ENCODE results near the gene TMED1.

Gene TMED1

DNA sequence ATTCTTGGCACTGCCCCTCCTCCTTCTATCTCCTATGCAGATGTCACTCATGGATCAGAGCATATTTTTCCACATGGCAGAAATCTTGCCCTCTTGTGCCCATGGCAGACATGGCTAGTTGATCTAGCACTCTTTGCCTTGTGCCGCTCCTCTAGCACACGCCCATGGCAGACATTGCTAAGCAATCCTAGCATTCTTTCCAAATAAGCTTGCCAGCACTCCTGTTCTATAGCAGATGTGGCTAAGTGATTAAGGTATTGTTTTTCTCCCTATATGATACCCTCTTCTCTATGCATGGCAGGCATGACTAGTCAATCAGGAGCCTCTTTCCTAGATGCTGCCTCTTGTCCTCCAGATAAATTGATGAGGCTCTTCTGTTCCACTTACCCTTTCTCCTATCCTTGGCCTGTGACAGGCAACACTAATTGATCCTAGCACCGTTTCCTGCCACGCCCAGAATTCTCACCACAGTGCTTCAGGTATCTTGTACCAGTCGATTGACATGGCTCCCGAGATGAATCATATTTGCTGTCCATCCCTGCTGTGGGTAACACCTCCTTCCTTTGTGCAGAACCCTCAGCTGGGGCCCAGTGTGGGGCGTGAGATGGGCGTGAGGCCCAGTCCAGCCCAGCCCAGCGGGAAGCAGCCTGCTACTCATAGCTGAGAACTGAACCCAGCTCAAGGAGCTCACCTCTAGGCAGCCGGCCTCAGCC is 26.9 kb downstream of the TMED1 start:
- DNase-seq, result peak in 1 of 2 donors; percentile 32

- DNase-seq, result no peak
Observed at GRCh38 chr19:10805758-10806247, 30.2 kb downstream of the TMED1 start.

GRCh38 chr19:10805065-10805757 is 30.8 kb downstream of the TMED1 start:
- DNase-seq, result no peak

GRCh38 chr19:10803252-10803651 is 32.8 kb downstream of the TMED1 start:
- no peak for DNase-seq

GRCh38 chr19:10802479-10802878 is 33.5 kb downstream of the TMED1 start:
- DNase-seq, result no peak

DNA sequence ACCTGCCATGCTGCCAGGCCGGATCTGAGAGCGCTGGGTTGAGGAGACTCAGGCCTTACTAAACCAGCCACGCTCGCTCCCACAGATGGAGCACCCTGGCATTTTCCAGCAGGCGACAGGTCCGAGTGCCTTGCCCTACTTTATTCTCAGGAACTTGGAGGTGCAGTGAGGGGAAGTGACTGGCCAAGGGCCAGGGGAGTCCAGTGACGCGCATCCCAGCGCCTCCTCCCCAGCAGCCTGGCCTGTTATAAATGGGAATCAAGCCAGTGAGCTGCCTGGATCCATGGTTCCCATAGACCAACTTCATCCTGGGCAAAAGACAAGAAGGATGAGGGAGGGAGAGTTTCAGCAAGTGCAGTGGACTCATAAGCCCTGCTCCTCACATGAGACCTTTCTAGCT is 35.5 kb downstream of the TMED1 start:
- no peak for DNase-seq

- DNase-seq, result peak; percentile 85 to 88
Observed at GRCh38 chr19:10797541-10798256, 38.3 kb downstream of the TMED1 start.

DNA sequence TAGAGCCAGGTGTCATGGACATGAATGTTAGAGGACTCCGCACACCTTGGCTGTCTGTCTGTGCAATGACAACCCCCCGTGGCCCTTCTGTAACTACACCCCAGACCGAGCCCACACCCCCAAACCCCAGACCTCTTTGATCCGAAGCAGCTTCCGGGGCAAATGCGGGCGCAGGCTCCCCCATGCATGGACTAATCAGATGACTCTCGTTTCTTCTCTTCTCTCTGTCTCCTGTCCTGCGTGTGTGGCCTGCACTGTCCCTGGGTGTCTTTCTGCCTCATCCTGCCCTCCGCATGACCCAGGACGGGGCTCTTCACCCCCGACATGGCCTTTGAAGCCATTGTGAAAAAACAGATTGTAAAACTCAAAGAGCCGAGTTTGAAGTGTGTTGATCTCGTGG is 38.9 kb downstream of the TMED1 start:
- peak; percentile 10 to 34 for DNase-seq

GRCh38 chr19:10796653-10797052 is 39.4 kb downstream of the TMED1 start:
- no peak for DNase-seq

DNA sequence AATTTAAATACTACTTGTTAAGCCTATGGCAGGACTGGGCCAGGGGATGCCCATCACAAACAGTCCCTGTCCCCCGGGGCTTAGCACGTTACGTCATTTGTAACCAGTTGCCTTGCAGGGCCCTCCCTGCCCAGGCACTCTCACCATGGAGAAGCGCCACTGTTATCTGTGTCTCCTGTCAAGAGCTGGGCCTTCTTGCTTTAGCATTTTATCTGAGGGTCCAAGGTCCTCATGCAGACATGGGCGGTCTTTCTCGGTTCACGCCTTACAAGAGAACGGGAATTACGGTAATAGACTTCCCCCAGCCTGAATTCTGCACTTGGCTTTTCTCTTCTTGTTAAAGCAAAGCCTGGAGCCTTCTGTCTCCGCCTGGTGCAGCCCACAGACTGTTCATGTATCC is 46.1 kb downstream of the TMED1 start:
- no peak for DNase-seq

- no peak for DNase-seq
Observed at GRCh38 chr19:10788146-10788545, 47.9 kb downstream of the TMED1 start.

GRCh38 chr19:10784257-10784656 is 51.8 kb downstream of the TMED1 start:
- no peak for DNase-seq

DNA sequence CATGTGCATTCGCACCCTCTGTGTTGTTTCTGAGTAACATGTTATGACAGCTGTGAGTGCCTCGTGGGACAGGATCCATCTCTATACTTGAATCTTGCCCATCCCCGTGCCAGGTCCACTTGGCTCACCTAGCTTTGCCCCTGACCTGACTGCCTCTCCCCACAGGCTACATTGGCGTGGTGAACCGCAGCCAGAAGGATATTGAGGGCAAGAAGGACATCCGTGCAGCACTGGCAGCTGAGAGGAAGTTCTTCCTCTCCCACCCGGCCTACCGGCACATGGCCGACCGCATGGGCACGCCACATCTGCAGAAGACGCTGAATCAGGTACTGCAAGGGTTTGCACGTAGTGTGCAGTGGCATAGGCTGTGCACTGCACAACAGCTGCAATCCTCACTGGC is 53.2 kb downstream of the TMED1 start:
- no peak for DNase-seq

All from stimulated activated CD4-positive, alpha-beta T cell treated with anti-CD3 and anti-CD28 coated beads, Interleukin-2, amount 100 ng/mL, for 24 hours (primary cell).